Breast epithelium (tissue), 3 donors: ENCODE results near the gene AFG3L2.

Experiments
- POLR2AphosphoS5 ChIP-seq, 3 donors: sonication (generic); formaldehyde crosslinking; IDR thresholded peaks; one replicate each; pipeline ENCODE4 v1.6.1; 2017; ENCODE audit warnings: antibody characterized with exemption in 3 of 3
- TF ChIP-seq, protein P1 (sequence below), 3 donors: fragments of 450-650 bp; IDR thresholded peaks; one replicate each; pipeline ENCODE4 v1.5.1; 2016 to 2017; ENCODE audit warnings: antibody characterized with exemption in 3 of 3, mild to moderate bottlenecking in 3 of 3, moderate library complexity in 3 of 3

DNA sequence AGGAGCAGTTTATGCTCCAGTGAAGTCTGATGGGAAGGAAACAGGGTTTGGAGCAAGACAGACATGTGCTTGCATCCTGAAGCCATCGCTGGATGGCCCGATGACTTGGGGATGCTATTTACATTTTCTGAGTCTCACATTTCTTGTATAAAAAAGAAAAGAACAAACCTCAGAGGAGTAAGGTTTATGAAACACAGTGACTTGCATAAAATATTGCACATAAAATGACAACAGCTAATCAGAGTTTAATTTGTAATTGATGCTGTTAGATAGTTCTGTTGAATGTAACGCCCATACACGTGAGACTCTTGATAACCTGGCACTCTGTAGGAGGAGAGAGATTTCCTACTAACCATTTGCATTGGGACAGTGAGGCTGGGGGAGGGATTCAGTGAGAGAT is 47.2 kb upstream of the AFG3L2 start:
- TF ChIP-seq, protein P1, sequence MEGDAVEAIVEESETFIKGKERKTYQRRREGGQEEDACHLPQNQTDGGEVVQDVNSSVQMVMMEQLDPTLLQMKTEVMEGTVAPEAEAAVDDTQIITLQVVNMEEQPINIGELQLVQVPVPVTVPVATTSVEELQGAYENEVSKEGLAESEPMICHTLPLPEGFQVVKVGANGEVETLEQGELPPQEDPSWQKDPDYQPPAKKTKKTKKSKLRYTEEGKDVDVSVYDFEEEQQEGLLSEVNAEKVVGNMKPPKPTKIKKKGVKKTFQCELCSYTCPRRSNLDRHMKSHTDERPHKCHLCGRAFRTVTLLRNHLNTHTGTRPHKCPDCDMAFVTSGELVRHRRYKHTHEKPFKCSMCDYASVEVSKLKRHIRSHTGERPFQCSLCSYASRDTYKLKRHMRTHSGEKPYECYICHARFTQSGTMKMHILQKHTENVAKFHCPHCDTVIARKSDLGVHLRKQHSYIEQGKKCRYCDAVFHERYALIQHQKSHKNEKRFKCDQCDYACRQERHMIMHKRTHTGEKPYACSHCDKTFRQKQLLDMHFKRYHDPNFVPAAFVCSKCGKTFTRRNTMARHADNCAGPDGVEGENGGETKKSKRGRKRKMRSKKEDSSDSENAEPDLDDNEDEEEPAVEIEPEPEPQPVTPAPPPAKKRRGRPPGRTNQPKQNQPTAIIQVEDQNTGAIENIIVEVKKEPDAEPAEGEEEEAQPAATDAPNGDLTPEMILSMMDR (IDR thresholded peaks at IDR 0.05) = no peak
- TF ChIP-seq POLR2AphosphoS5 (IDR thresholded peaks at IDR 0.05) = no peak
